ENCODE results near the gene AIF1L. TPM values are rescaled to one million over a fixed set of nuclear protein-coding genes. Genes with fewer than 3 reads are reported as not detected.

AIF1L gene
- total RNA-seq, 4 donors from 2014 or later: 5.4 to 28.5 (median 17.1) TPM

GRCh38 chr9:131125038-131125287 lies 28.6 kb downstream of the AIF1L start:
- 0 to 4% methylated on average over 5 to 6 of the region's 7 CpGs for WGBS, 2 donors (ENCODE audit: low coverage in 1 of 2)
- ATAC-seq: no peak
- Histone ChIP-seq H3K27me3 (no peaks in the 10 kb centered on the region), H3K4me1 (peaks cover 0 to 27% (median 13%) of the 10 kb centered on the region in 3 donors), H3K4me3 (peak overlapping the region; percentile 64 to 76), H3K9me3 (no peaks in the 10 kb centered on the region), H3K36me3 (peaks cover 0 to 45% of the 10 kb centered on the region in 2 donors), H3K27ac (peak overlapping the region; percentile 66 to 91 (median 87))
- TF ChIP-seq POLR2A (IDR thresholded peaks at IDR 0.05) (no peak), EP300 (IDR thresholded peaks at IDR 0.05) (no peak), POLR2AphosphoS5 (IDR thresholded peaks at IDR 0.05) (no peak)
- TF ChIP-seq, protein P1, sequence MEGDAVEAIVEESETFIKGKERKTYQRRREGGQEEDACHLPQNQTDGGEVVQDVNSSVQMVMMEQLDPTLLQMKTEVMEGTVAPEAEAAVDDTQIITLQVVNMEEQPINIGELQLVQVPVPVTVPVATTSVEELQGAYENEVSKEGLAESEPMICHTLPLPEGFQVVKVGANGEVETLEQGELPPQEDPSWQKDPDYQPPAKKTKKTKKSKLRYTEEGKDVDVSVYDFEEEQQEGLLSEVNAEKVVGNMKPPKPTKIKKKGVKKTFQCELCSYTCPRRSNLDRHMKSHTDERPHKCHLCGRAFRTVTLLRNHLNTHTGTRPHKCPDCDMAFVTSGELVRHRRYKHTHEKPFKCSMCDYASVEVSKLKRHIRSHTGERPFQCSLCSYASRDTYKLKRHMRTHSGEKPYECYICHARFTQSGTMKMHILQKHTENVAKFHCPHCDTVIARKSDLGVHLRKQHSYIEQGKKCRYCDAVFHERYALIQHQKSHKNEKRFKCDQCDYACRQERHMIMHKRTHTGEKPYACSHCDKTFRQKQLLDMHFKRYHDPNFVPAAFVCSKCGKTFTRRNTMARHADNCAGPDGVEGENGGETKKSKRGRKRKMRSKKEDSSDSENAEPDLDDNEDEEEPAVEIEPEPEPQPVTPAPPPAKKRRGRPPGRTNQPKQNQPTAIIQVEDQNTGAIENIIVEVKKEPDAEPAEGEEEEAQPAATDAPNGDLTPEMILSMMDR (IDR thresholded peaks at IDR 0.05): no peak

- peak within 1 kb of the TSS; percentile 64 to 76 for H3K4me3 ChIP-seq
- H3K9me3 ChIP-seq: no peaks in the 10 kb centered on the region
- H3K27me3 ChIP-seq: no peaks in the 10 kb centered on the region
- WGBS, 2 donors (ENCODE audit: low coverage in 1 of 2): 0% methylated on average over 9 of the region's 61 CpGs; no CpG with 5 or more reads in 1 of the 2 donors
- ATAC-seq: peak; percentile 100
- peaks cover 0 to 49% of the 10 kb centered on the region in 2 donors for H3K36me3 ChIP-seq
- H3K27ac ChIP-seq: peak within 1 kb of the TSS; percentile 67 to 91 (median 87)
- TF ChIP-seq EP300 (IDR thresholded peaks at IDR 0.05) (no peak), POLR2A (IDR thresholded peaks at IDR 0.05) (peak; percentile 85 to 87), POLR2AphosphoS5 (IDR thresholded peaks at IDR 0.05) (peak; percentile 99)
- TF ChIP-seq, protein P1 (IDR thresholded peaks at IDR 0.05): peak in 1 of 4 experiments; percentile 1
- H3K4me1 ChIP-seq: peaks cover 0 to 27% (median 13%) of the 10 kb centered on the region in 3 donors
Measured at GRCh38 chr9:131125288-131126058, 29.1 kb downstream of the AIF1L start, which contains the start of gene NUP214. Gene NUP214 (plus strand): TSS chr9:131125586. CDS start chr9:131125705, 119 bp downstream.

- H3K27ac ChIP-seq: peak overlapping the region; percentile 67 to 91 (median 87)
- TF ChIP-seq EP300 (IDR thresholded peaks at IDR 0.05) (no peak), POLR2A (IDR thresholded peaks at IDR 0.05) (no peak), POLR2AphosphoS5 (IDR thresholded peaks at IDR 0.05) (no peak)
- TF ChIP-seq, protein P1 (IDR thresholded peaks at IDR 0.05): no peak
- peaks cover 0 to 49% of the 10 kb centered on the region in 2 donors for H3K36me3 ChIP-seq
- H3K9me3 ChIP-seq: no peaks in the 10 kb centered on the region
- H3K4me1 ChIP-seq: peaks cover 0 to 27% (median 13%) of the 10 kb centered on the region in 3 donors
- H3K27me3 ChIP-seq: no peaks in the 10 kb centered on the region
- peak overlapping the region; percentile 64 to 76 for H3K4me3 ChIP-seq
- ATAC-seq: no peak
- 0% methylated on average over 2 to 6 of the region's 11 CpGs for WGBS, 2 donors (ENCODE audit: low coverage in 1 of 2)
Measured at GRCh38 chr9:131126059-131126426, 29.7 kb downstream of the AIF1L start.

DNA sequence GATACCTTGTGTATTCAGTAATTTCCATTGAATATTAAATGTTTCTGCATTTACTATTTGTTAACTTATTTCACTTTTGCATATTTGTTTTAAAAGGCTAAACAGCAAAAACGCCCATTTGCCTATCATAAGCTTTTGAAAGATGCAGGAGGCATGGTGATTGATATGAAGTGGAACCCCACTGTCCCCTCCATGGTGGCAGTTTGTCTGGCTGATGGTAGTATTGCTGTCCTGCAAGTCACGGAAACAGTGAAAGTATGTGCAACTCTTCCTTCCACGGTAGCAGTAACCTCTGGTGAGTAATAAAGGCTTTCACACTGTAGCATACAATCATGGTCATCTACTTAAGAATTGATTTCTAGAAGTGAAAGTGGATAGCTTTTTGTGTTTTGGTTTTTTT lies 32.9 kb downstream of the AIF1L start:
- ATAC-seq: no peak
- 50 to 76% methylated on average over 2 to 3 of the region's 3 CpGs for WGBS, 2 donors (ENCODE audit: low coverage in 1 of 2)
- peaks cover 0 to 27% (median 13%) of the 10 kb centered on the region in 3 donors for H3K4me1 ChIP-seq
- no peaks in the 10 kb centered on the region for H3K9me3 ChIP-seq
- no peak for TF ChIP-seq POLR2A (IDR thresholded peaks at IDR 0.05)
- no peak for TF ChIP-seq EP300 (IDR thresholded peaks at IDR 0.05)
- TF ChIP-seq POLR2AphosphoS5 (IDR thresholded peaks at IDR 0.05): no peak
- TF ChIP-seq, protein P1 (IDR thresholded peaks at IDR 0.05): no peak
- H3K27me3 ChIP-seq: no peaks in the 10 kb centered on the region
- H3K27ac ChIP-seq: no peak overlapping the region
- peaks cover 0 to 76% of the 10 kb centered on the region in 2 donors for H3K36me3 ChIP-seq
- no peak overlapping the region for H3K4me3 ChIP-seq

DNA sequence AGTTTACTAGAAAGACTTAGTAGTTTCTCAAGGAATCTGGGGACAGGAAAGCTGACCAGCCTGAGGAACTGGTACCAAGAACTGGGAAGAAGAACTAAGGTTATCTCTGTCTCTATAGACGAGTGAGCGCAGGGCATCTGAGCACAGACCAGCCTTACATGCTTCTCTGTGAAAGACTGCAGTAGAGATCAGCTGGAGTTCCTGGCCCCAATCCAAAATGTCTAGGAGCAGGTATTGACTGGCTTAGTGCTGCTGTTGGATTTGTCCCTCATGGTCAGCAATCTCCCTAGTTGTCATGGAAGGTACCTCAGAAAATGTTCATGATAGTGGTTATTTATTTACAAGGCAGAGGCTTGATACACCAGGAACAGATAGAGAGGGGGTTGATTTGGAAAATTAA lies 42.3 kb downstream of the AIF1L start:
- WGBS, 2 donors (ENCODE audit: low coverage in 1 of 2): 90% methylated on average over 2 of the region's 2 CpGs; no CpG with 5 or more reads in 1 of the 2 donors
- H3K9me3 ChIP-seq: no peaks in the 10 kb centered on the region
- H3K4me3 ChIP-seq: no peak overlapping the region
- no peak overlapping the region for H3K27ac ChIP-seq
- H3K4me1 ChIP-seq: no peaks in the 10 kb centered on the region
- no peaks in the 10 kb centered on the region for H3K27me3 ChIP-seq
- no peak for ATAC-seq
- TF ChIP-seq POLR2A (IDR thresholded peaks at IDR 0.05): no peak
- TF ChIP-seq, protein P1 (IDR thresholded peaks at IDR 0.05): no peak
- no peak for TF ChIP-seq POLR2AphosphoS5 (IDR thresholded peaks at IDR 0.05)
- TF ChIP-seq EP300 (IDR thresholded peaks at IDR 0.05): no peak
- peaks cover 3 to 100% of the 10 kb centered on the region in 2 donors for H3K36me3 ChIP-seq
